ENCODE results near the gene ZNF487. TPM values are rescaled to one million over a fixed set of nuclear protein-coding genes. Genes with fewer than 3 reads are reported as not detected.
A peak's percentile ranks its signal among the peaks of the same experiment; 100 is the strongest.
"Not testable (repeated sequence)": the region's sequence is repeated elsewhere in the genome, so short reads cannot be mapped to it uniquely, and the experiment has no call there.

Gene ZNF487
- total RNA-seq, 4 donors from 2014 or later = 6.5 to 16.0 (median 10.8) TPM

- Histone ChIP-seq H3K36me3 (no peaks in the 10 kb centered on the region), H3K9me3 (no peaks in the 10 kb centered on the region), H3K27ac (peak overlapping the region; percentile 48), H3K4me1 (peaks cover 39% of the 10 kb centered on the region), H3K4me3 (no peak overlapping the region), H3K27me3 (no peaks in the 10 kb centered on the region)
- 24% methylated on average over 4 of the region's 4 CpGs for WGBS
- TF ChIP-seq POLR2AphosphoS5 (IDR thresholded peaks at IDR 0.05) = no peak
- no peak for TF ChIP-seq POLR2A (IDR thresholded peaks at IDR 0.05)
- TF ChIP-seq EP300 (IDR thresholded peaks at IDR 0.05) = no peak
- TF ChIP-seq, protein P1, sequence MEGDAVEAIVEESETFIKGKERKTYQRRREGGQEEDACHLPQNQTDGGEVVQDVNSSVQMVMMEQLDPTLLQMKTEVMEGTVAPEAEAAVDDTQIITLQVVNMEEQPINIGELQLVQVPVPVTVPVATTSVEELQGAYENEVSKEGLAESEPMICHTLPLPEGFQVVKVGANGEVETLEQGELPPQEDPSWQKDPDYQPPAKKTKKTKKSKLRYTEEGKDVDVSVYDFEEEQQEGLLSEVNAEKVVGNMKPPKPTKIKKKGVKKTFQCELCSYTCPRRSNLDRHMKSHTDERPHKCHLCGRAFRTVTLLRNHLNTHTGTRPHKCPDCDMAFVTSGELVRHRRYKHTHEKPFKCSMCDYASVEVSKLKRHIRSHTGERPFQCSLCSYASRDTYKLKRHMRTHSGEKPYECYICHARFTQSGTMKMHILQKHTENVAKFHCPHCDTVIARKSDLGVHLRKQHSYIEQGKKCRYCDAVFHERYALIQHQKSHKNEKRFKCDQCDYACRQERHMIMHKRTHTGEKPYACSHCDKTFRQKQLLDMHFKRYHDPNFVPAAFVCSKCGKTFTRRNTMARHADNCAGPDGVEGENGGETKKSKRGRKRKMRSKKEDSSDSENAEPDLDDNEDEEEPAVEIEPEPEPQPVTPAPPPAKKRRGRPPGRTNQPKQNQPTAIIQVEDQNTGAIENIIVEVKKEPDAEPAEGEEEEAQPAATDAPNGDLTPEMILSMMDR (IDR thresholded peaks at IDR 0.05) = no peak
- no peak for DNase-seq (ENCODE audit: low spot score in 2 of 2)
Measured at GRCh38 chr10:43452356-43452914, 15.5 kb downstream of the ZNF487 start.

DNA sequence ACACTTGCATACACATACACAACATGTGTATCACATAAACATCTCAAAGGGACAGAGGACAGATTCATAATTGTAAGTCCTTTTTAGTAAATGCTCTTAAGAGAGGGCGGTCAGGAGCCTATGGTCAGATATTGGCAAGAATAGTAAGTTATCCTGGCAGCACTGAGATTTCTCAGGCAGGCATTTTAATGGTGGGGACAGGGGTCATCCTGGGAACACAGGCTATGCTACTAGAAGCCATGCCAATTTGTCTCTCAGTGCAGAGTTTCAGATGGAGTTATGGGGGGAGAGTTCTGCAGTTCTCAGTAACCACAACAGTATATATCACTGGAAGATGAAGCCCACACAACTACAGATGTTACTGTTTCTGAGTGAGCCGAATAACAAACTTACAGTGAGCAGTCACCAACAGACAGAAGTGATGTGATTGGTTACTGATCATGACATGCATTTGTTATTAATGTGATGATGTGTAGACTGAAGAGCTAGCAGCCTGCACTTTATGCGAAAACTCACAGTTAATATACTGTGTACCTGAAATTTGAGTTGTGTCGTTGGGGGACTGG, 16.4 kb downstream of the ZNF487 start:
- no peak overlapping the region for H3K27ac ChIP-seq
- peaks cover 39% of the 10 kb centered on the region for H3K4me1 ChIP-seq

DNA sequence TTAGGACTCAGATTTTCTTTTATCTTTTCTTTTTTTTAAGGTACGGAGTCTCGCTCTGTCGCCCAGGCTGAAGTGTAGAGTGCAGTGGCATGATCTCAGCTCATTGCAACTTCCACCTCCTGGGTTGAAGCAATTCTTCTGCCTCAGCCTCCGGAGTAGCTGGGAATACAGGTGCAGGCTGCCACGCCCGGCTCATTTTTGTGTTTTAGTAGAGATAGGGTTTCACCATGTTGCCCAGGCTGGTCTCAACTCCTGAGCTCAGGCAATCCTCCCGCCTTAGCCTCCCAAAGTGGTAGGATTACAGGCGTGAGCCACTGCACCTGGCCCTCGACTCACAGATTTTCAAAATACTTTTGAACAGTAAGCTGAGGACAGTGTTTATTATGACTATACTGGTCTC, 17.1 kb downstream of the ZNF487 start:
- DNase-seq (ENCODE audit: low spot score in 2 of 2); H3K36me3 ChIP-seq; H3K9me3 ChIP-seq; H3K27ac ChIP-seq; H3K4me3 ChIP-seq; H3K27me3 ChIP-seq: not testable (repeated sequence)
- peaks cover 39% of the 10 kb centered on the region for H3K4me1 ChIP-seq
- 73% methylated on average over 9 of the region's 9 CpGs for WGBS

More for the DNA sequence above, 16.4 kb downstream of the ZNF487 start:
- Histone ChIP-seq H3K4me3 (no peak overlapping the region), H3K9me3 (no peaks in the 10 kb centered on the region), H3K36me3 (no peaks in the 10 kb centered on the region), H3K27me3 (no peaks in the 10 kb centered on the region)
- TF ChIP-seq, protein P1 (IDR thresholded peaks at IDR 0.05) = no peak
- TF ChIP-seq EP300 (IDR thresholded peaks at IDR 0.05) (no peak), POLR2AphosphoS5 (IDR thresholded peaks at IDR 0.05) (no peak), POLR2A (IDR thresholded peaks at IDR 0.05) (no peak)
- no peak for DNase-seq (ENCODE audit: low spot score in 2 of 2)
- WGBS = 71% methylated on average over 4 of the region's 4 CpGs

GRCh38 chr10:43456561-43456960, 19.6 kb downstream of the ZNF487 start:
- H3K27me3 ChIP-seq; H3K4me3 ChIP-seq; H3K27ac ChIP-seq; H3K9me3 ChIP-seq; DNase-seq (ENCODE audit: low spot score in 2 of 2); H3K36me3 ChIP-seq: not testable (repeated sequence)
- peaks cover 39% of the 10 kb centered on the region for H3K4me1 ChIP-seq
- 94% methylated on average over 15 of the region's 15 CpGs for WGBS

GRCh38 chr10:43458227-43458626, 21.3 kb downstream of the ZNF487 start:
- Histone ChIP-seq H3K27me3 (no peaks in the 10 kb centered on the region), H3K4me3 (no peak overlapping the region), H3K36me3 (no peaks in the 10 kb centered on the region), H3K4me1 (peaks cover 31% of the 10 kb centered on the region), H3K27ac (no peak overlapping the region), H3K9me3 (no peaks in the 10 kb centered on the region)
- no peak for TF ChIP-seq EP300 (IDR thresholded peaks at IDR 0.05)
- no peak for TF ChIP-seq POLR2AphosphoS5 (IDR thresholded peaks at IDR 0.05)
- no peak for TF ChIP-seq POLR2A (IDR thresholded peaks at IDR 0.05)
- TF ChIP-seq, protein P1 (IDR thresholded peaks at IDR 0.05) = no peak
- WGBS = 79% methylated on average over 3 of the region's 3 CpGs
- DNase-seq (ENCODE audit: low spot score in 2 of 2) = no peak

GRCh38 chr10:43461950-43462349, 25.0 kb downstream of the ZNF487 start:
- no peak overlapping the region for H3K27ac ChIP-seq
- H3K4me1 ChIP-seq = peaks cover 5% of the 10 kb centered on the region
- H3K36me3 ChIP-seq = no peaks in the 10 kb centered on the region
- H3K27me3 ChIP-seq = no peaks in the 10 kb centered on the region
- WGBS = 41% methylated on average over 5 of the region's 5 CpGs
- TF ChIP-seq POLR2A (IDR thresholded peaks at IDR 0.05) = no peak
- TF ChIP-seq EP300 (IDR thresholded peaks at IDR 0.05) = no peak
- TF ChIP-seq, protein P1 (IDR thresholded peaks at IDR 0.05) = peak; percentile 47 to 57
- no peak for TF ChIP-seq POLR2AphosphoS5 (IDR thresholded peaks at IDR 0.05)
- H3K4me3 ChIP-seq = no peak overlapping the region
- no peaks in the 10 kb centered on the region for H3K9me3 ChIP-seq
- no peak for DNase-seq (ENCODE audit: low spot score in 2 of 2)

- 97% methylated on average over 11 of the region's 49 CpGs for WGBS
- DNase-seq (ENCODE audit: low spot score in 2 of 2) = not testable (repeated sequence)
Measured at GRCh38 chr10:43465086-43465735, 28.3 kb downstream of the ZNF487 start.

DNA sequence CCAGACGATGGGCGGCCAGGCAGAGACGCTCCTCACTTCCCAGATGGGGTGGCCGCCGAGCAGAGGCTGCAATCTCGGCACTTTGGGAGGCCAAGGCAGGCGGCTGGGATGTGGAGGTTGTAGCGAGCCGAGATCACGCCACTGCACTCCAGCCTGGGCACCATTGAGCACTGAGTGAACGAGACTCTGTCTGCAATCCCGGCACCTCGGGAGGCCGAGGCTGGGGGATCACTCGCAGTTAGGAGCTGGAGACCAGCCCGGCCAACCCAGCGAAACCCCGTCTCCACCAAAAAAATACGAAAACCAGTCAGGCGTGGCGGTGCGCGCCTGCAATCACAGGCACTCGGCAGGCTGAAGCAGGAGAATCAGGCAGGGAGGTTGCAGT, 28.8 kb downstream of the ZNF487 start:
- WGBS = 97% methylated on average over 18 of the region's 24 CpGs
- not testable (repeated sequence) for H3K4me1 ChIP-seq; H3K27ac ChIP-seq; H3K36me3 ChIP-seq; DNase-seq (ENCODE audit: low spot score in 2 of 2); H3K9me3 ChIP-seq; H3K27me3 ChIP-seq; H3K4me3 ChIP-seq

More at GRCh38 chr10:43465086-43465735, 28.3 kb downstream of the ZNF487 start:
- H3K9me3 ChIP-seq, H3K36me3 ChIP-seq, H3K27ac ChIP-seq, H3K4me3 ChIP-seq, H3K4me1 ChIP-seq, H3K27me3 ChIP-seq: not testable (repeated sequence)
